ENCODE results near the gene NUP58.

The NUP58 gene

GRCh38 chr13:25372284-25373081, 71.1 kb downstream of the NUP58 start:
- Histone ChIP-seq H3K4me3 (replicated peaks; ENCODE audit: insufficient read depth, low read length) (no peak overlapping the region), H3K27me3 (ENCODE audit: insufficient read depth, poor library complexity, severe bottlenecking) (peaks cover 54% of the 10 kb centered on the region), H3K27ac (replicated peaks) (no peak overlapping the region)
- no peak for TF ChIP-seq POLR2AphosphoS5 (IDR thresholded peaks at IDR 0.05; ENCODE audit: low read depth)
- no peak for TF ChIP-seq SPI1 (IDR thresholded peaks at IDR 0.05; ENCODE audit: borderline replicate concordance, low read depth)
- TF ChIP-seq CTCF (IDR thresholded peaks at IDR 0.05; ENCODE audit: insufficient read depth, low read length), result no peak
- no peak for DNase-seq (ENCODE audit: low read depth in 1 of 2, low spot score in 1 of 2)

- peaks cover 35% of the 10 kb centered on the region for H3K27me3 ChIP-seq (ENCODE audit: insufficient read depth, poor library complexity, severe bottlenecking)
- DNase-seq (ENCODE audit: low read depth in 1 of 2, low spot score in 1 of 2), result peak in 1 of 2 experiments; percentile 58
- TF ChIP-seq CTCF (IDR thresholded peaks at IDR 0.05; ENCODE audit: insufficient read depth, low read length), result peak; percentile 24
- TF ChIP-seq POLR2AphosphoS5 (IDR thresholded peaks at IDR 0.05; ENCODE audit: low read depth), result no peak
These were observed 74.4 kb downstream of the NUP58 start for GRCh38 chr13:25375727-25376358.

GRCh38 chr13:25377244-25377962, 76.0 kb downstream of the NUP58 start:
- peaks cover 26% of the 10 kb centered on the region for H3K27me3 ChIP-seq (ENCODE audit: insufficient read depth, poor library complexity, severe bottlenecking)
- TF ChIP-seq GABPA (IDR thresholded peaks at IDR 0.05; ENCODE audit: low read depth) (no peak), REST (IDR thresholded peaks at IDR 0.05; ENCODE audit: insufficient replicate concordance, low read depth) (no peak), CTCF (IDR thresholded peaks at IDR 0.05; ENCODE audit: insufficient read depth, low read length) (no peak)
- no peak for DNase-seq (ENCODE audit: low read depth in 1 of 2, low spot score in 1 of 2)

More at GRCh38 chr13:25375727-25376358, 74.4 kb downstream of the NUP58 start:
- no peak overlapping the region for H3K4me3 ChIP-seq (replicated peaks; ENCODE audit: insufficient read depth, low read length)
- H3K27ac ChIP-seq (replicated peaks), result no peak overlapping the region

GRCh38 chr13:25378528-25378927, 77.1 kb downstream of the NUP58 start:
- Histone ChIP-seq H3K27me3 (ENCODE audit: insufficient read depth, poor library complexity, severe bottlenecking) (peaks cover 15% of the 10 kb centered on the region), H3K4me3 (replicated peaks; ENCODE audit: insufficient read depth, low read length) (no peak overlapping the region), H3K27ac (replicated peaks) (no peak overlapping the region)
- TF ChIP-seq GABPA (IDR thresholded peaks at IDR 0.05; ENCODE audit: low read depth) (no peak), POLR2AphosphoS5 (IDR thresholded peaks at IDR 0.05; ENCODE audit: low read depth) (no peak)
- no peak for DNase-seq (ENCODE audit: low read depth in 1 of 2, low spot score in 1 of 2)

More at GRCh38 chr13:25377244-25377962, 76.0 kb downstream of the NUP58 start:
- H3K4me3 ChIP-seq (replicated peaks; ENCODE audit: insufficient read depth, low read length), result no peak overlapping the region
- H3K27ac ChIP-seq (replicated peaks), result no peak overlapping the region
